DMS153 (cell line): Measurements from ENCODE around the gene USP10.

Experiments used
- DNase-seq: peaks from one replicate; lab custom pipeline; 2025; lab: John Stamatoyannopoulos, UW

Gene USP10

GRCh38 chr16:84700446-84701300 lies 873 bp downstream of the USP10 start:
- DNase-seq, result no peak

GRCh38 chr16:84703681-84704080 lies 3.9 kb downstream of the USP10 start:
- no peak for DNase-seq

- no peak for DNase-seq
These were observed 4.5 kb downstream of the USP10 start for GRCh38 chr16:84704253-84704652.

GRCh38 chr16:84706856-84707255 lies 7.1 kb downstream of the USP10 start:
- no peak for DNase-seq

- no peak for DNase-seq
These were observed 9.8 kb downstream of the USP10 start for GRCh38 chr16:84709609-84710008.

- DNase-seq, result no peak
These were observed 10.9 kb downstream of the USP10 start for GRCh38 chr16:84710686-84711085.

GRCh38 chr16:84712138-84712671 lies 12.4 kb downstream of the USP10 start:
- no peak for DNase-seq

GRCh38 chr16:84712801-84713775 lies 13.3 kb downstream of the USP10 start:
- DNase-seq, result no peak

- DNase-seq, result no peak
These were observed 14.2 kb downstream of the USP10 start for GRCh38 chr16:84714028-84714427.

GRCh38 chr16:84715424-84715823 lies 15.6 kb downstream of the USP10 start:
- DNase-seq, result no peak

- no peak for DNase-seq
These were observed 16.1 kb downstream of the USP10 start for GRCh38 chr16:84715854-84716253.

- no peak for DNase-seq
These were observed 16.9 kb downstream of the USP10 start for GRCh38 chr16:84716740-84717139.

GRCh38 chr16:84717484-84717883 lies 17.7 kb downstream of the USP10 start:
- no peak for DNase-seq

- DNase-seq, result no peak
These were observed 20.4 kb downstream of the USP10 start for GRCh38 chr16:84720177-84720579.

- no peak for DNase-seq
These were observed 22.3 kb downstream of the USP10 start for GRCh38 chr16:84722068-84722467.

- DNase-seq, result no peak
These were observed 24.1 kb downstream of the USP10 start for GRCh38 chr16:84723906-84724305.

GRCh38 chr16:84724606-84725309 lies 25.0 kb downstream of the USP10 start:
- no peak for DNase-seq

- DNase-seq, result no peak
These were observed 25.8 kb downstream of the USP10 start for GRCh38 chr16:84725481-84726078.

- DNase-seq, result peak; percentile 32
These were observed 26.4 kb downstream of the USP10 start for GRCh38 chr16:84726079-84726668.

- no peak for DNase-seq
These were observed 27.1 kb downstream of the USP10 start for GRCh38 chr16:84726669-84727467.
